OCI-LY1 (cell line): ENCODE data around the gene RHOT1.

Experiments used
- EZH2 ChIP-seq: fragments of 200-600 bp; sonication (generic), shearing (Covaris generic); IDR thresholded peaks from 2 replicates; pipeline ENCODE4 v1.8.0; 2017; ENCODE audit warnings: borderline replicate concordance, mixed run types, mild to moderate bottlenecking, antibody characterized with exemption, low read length, moderate library complexity, mixed read lengths
- TF ChIP-seq, protein P1 (sequence below): fragments of 200-600 bp; sonication (generic), shearing (Covaris generic); IDR thresholded peaks from 2 replicates; pipeline ENCODE4 v1.5.1; 2017; ENCODE audit warnings: mild to moderate bottlenecking, antibody characterized with exemption, low read length, moderate library complexity, mixed read lengths

DNA sequence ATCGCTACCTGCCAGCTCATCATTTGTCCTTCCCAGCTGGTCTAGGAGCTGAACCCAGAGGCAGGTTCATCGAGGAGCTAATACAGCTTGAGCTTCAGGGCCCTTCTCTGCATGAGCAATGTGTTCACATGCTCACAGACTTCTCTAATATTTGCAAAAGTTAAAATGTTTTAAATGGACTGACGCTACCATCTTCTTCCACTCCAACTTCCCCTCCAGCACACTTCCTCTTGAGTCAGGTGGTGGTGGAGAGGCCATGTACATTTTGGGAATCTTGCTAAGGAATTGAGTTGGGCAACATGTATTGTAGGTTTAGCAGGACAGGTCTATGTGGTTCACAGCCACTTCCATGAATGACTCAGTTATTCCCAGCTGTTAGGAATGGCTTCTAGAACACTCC, 21.6 kb upstream of the RHOT1 start:
- TF ChIP-seq, protein P1, sequence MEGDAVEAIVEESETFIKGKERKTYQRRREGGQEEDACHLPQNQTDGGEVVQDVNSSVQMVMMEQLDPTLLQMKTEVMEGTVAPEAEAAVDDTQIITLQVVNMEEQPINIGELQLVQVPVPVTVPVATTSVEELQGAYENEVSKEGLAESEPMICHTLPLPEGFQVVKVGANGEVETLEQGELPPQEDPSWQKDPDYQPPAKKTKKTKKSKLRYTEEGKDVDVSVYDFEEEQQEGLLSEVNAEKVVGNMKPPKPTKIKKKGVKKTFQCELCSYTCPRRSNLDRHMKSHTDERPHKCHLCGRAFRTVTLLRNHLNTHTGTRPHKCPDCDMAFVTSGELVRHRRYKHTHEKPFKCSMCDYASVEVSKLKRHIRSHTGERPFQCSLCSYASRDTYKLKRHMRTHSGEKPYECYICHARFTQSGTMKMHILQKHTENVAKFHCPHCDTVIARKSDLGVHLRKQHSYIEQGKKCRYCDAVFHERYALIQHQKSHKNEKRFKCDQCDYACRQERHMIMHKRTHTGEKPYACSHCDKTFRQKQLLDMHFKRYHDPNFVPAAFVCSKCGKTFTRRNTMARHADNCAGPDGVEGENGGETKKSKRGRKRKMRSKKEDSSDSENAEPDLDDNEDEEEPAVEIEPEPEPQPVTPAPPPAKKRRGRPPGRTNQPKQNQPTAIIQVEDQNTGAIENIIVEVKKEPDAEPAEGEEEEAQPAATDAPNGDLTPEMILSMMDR = no peak
- no peak for TF ChIP-seq EZH2
